C4-2B (cell line): Measurements from ENCODE around the gene AFMID.

Source experiments
- H3K27ac ChIP-seq: fragments of 450-650 bp; 2 replicates; pipeline ENCODE4 v1.5.1; 2017
- CTCF ChIP-seq: fragments of 450-650 bp; conservative IDR thresholded peaks from 2 replicates; pipeline ENCODE4 v1.5.1; 2017; ENCODE audit warnings: mild to moderate bottlenecking
- ZFX ChIP-seq: fragments of 450-650 bp; IDR thresholded peaks from 2 replicates; pipeline ENCODE4 v1.6.1; 2017

Gene AFMID, protein sequence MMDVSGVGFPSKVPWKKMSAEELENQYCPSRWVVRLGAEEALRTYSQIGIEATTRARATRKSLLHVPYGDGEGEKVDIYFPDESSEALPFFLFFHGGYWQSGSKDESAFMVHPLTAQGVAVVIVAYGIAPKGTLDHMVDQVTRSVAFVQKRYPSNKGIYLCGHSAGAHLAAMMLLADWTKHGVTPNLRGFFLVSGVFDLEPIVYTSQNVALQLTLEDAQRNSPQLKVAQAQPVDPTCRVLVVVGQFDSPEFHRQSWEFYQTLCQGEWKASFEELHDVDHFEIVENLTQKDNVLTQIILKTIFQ

GRCh38 chr17:78186692-78187595 is at the start of gene AFMID, which contains the start of gene TK1:
Gene AFMID (plus strand): TSS chr17:78187362. CDS start chr17:78187371, 9 bp downstream.
Gene TK1 (minus strand): TSS chr17:78187052. CDS start chr17:78186994, 58 bp downstream.
- H3K27ac ChIP-seq, result peak within 1 kb of the TSS; percentile 92
- TF ChIP-seq CTCF, result no peak; the same call in 1 of the 2 replicates
- no peak for TF ChIP-seq ZFX

DNA sequence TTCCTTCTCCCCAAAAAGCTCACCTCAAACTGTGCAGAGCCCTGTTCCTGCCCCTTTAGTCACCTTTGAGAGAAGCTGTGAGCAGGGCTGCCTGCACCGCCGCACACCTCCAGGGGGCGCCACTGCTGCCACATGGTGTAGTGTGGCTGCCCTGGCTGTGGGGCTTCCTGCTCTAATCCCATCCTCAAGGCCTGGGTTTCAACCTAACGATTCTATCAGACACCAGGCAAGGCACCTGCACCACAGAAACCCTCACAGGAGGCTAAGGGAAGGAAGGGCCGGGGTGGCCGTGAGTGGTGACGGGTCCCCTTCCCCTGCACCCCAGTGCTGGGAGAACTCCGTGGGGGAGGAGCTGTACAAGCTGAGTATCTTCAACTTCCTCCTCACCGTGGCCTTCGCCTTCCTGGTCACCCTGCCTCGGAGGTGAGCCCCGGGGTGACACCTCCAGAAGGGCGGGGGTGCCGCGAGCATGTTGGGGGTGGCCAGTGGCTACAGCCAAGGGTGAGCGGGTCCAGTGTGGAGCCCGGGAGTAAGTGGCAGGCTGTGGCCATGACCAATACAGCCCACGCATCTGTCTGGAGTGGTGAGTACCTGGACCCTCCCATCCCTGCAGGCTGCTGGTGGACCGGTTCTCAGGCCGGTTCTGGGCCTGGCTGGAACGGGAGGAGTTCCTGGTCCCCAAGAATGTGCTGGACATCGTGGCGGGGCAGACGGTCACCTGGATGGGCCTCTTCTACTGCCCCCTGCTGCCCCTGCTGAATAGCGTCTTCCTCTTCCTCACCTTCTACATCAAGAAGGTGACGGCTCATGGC is 49.6 kb upstream of the AFMID start:
- TF ChIP-seq ZFX (no peak), CTCF (peak; percentile 73)
- H3K27ac ChIP-seq, result no peak overlapping the region

GRCh38 chr17:78138204-78139060 is 48.7 kb upstream of the AFMID start:
- TF ChIP-seq CTCF, result no peak
- no peak for TF ChIP-seq ZFX
- no peak overlapping the region for H3K27ac ChIP-seq

- H3K27ac ChIP-seq, result peak overlapping the region; percentile 30; the same call in 1 of the 2 replicates
These were observed 47.3 kb upstream of the AFMID start for GRCh38 chr17:78139861-78140168.

DNA sequence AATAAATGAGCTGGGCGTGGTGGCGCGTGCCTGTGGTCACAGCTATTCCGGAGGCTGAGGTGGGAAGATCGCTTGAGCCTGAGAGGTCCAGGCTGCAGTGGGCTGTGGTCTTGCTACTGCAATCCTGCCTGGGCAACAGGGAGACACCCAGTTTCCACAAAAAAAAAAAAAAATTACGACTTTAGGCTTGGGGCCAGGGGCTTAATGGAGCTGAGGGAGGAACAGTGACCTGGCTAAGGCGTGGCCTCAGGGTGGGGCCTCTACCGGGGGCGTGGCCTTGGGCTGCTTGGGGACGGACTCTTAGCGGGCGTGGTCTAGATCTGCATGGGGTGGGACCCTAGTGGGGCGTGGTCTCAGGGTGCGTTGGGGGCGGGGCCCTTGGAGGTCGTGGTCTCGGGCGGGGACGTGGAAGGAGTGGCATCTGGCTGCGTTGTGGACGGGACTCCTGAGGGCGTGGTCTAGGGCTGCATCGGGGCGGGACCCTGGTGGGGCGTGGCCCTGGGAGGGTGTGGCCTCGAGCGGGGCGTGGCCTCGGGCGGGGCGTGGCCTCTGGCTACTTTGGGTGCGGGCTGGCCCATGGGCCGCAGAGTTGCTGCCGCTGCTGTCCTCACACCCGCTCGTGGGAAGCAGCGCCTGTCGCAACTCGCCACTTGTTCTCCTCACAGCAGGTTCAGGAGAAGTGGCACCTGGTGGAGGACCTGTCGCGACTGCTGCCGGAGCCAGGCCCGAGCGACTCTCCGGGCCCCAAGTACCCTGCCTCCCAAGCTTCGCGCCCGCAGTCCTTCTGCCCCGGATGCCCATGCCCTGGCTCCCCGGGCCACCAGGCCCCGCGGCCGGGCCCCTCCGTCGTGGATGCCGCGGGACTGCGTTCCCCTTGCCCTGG is 46.8 kb upstream of the AFMID start:
- H3K27ac ChIP-seq, result peak overlapping the region; percentile 39; the same call in 1 of the 2 replicates
- TF ChIP-seq ZFX, result no peak
- no peak for TF ChIP-seq CTCF

DNA sequence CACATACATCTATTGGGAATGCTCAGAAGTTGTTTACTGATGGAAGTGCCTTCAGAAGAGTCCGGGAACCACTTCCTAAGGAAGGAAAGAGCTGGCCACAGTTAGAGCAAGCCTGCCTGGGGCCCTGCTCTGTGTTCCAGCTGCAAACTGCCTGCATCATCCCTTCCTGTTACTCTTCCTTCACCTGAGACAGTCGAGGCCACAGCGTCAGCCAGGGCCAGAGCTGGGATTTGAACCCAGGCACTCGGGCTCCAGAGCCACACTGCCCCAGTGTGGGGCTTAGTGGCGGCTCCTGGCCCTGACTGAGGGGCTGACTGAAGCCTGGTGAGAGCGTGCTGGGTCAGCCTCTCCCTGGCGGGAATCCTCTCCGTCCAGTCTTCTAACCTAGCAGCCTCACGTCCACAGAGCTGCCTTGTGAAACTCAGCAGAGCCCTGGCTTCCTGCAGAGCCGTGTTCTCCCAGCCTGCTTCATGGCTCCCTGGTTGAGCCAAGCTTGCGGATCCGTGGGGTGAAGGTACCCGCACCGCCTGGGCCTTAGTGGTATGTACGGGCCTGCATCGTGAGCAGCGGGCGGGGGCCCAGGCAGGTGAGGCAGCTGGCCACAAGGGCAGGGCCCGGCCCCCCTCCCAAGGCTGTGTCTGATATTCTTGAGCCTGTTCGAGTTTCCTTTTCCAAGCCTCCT is 45.6 kb upstream of the AFMID start:
- TF ChIP-seq ZFX (no peak), CTCF (no peak)
- H3K27ac ChIP-seq, result peak overlapping the region; percentile 11
